ENCODE measurements around the gene PTGER1. TPM values are rescaled to one million over a fixed set of nuclear protein-coding genes. Genes with fewer than 3 reads are reported as not detected.
A peak's percentile ranks its signal among the peaks of the same experiment; 100 is the strongest.

PTGER1 gene
- polyA plus RNA-seq, 1 donor (not counting 4 experiments of a cell fraction or from before 2014, with no cell fraction given) = not detected

- dilution Hi-C loops (cut with MboI; ENCODE audit: extremely low pct_ligation_motif_present, low sequenced_read_pairs) = no loop called here
- DNase-seq (ENCODE audit: low read depth, low spot score) (peak; percentile 69), FAIRE-seq (no peak)
- TF ChIP-seq EZH2 (IDR thresholded peaks at IDR 0.05; ENCODE audit: low read length) (no peak), CTCF (optimal IDR thresholded peaks at IDR 0.05 in 1 of 3, IDR thresholded peaks at IDR 0.05 in 1 of 3, conservative IDR thresholded peaks at IDR 0.05 in 1 of 3; ENCODE audit: extremely low read depth in 1 of 3, insufficient read depth in 2 of 3, low read length in 3 of 3) (no peak)
- peaks cover 24% of the 10 kb centered on the region for H4K20me1 ChIP-seq (ENCODE audit: control insufficient read depth, extremely low read depth, insufficient read depth, low read length)
- peak within 1 kb of the TSS; percentile 94 for H3K4me2 ChIP-seq (ENCODE audit: control insufficient read depth, extremely low read depth, insufficient read depth, low read depth, low read length)
- H3K4me3 ChIP-seq (ENCODE audit: control insufficient read depth in 2 of 3, extremely low read depth in 1 of 3, insufficient read depth in 2 of 3, low read depth in 1 of 3, low read length in 3 of 3) = peak within 1 kb of the TSS; percentile 83 to 99 (median 90)
- peaks cover 31% of the 10 kb centered on the region for H3K79me2 ChIP-seq (ENCODE audit: control insufficient read depth, insufficient read depth, low read length)
- H3K9me1 ChIP-seq (ENCODE audit: control insufficient read depth, extremely low read depth, insufficient read depth, low read length) = peaks cover 4% of the 10 kb centered on the region
- peak within 1 kb of the TSS; percentile 99 for H3K9ac ChIP-seq (ENCODE audit: control insufficient read depth, extremely low read depth, insufficient read depth, low read length)
- peaks cover 35% of the 10 kb centered on the region for H3K4me1 ChIP-seq (ENCODE audit: control insufficient read depth, extremely low read depth, insufficient read depth, low read length)
- no peaks in the 10 kb centered on the region for H3K9me3 ChIP-seq (ENCODE audit: control insufficient read depth, low read depth, low read length)
- no peaks in the 10 kb centered on the region for H3K27me3 ChIP-seq (ENCODE audit: control insufficient read depth, extremely low read depth, insufficient read depth, low read length)
- peak within 1 kb of the TSS; percentile 2 for H2AFZ ChIP-seq (ENCODE audit: control insufficient read depth, low read length)
- peaks cover 24 to 35% of the 10 kb centered on the region in 2 experiments for H3K36me3 ChIP-seq (ENCODE audit: control insufficient read depth in 2 of 2, extremely low read depth in 1 of 2, insufficient read depth in 2 of 2, low read length in 2 of 2)
- peak within 1 kb of the TSS; percentile 97 for H3K27ac ChIP-seq (ENCODE audit: control insufficient read depth, insufficient read depth, low read length)
Measured at GRCh38 chr19:14517840-14518505, 42.8 kb upstream of the PTGER1 start, which contains the start of gene DNAJB1. Gene DNAJB1, minus strand, starts transcription at chr19:14518397. Its CDS starts 48 bp downstream, at chr19:14518349.

- peaks cover 4% of the 10 kb centered on the region for H3K9me1 ChIP-seq (ENCODE audit: control insufficient read depth, extremely low read depth, insufficient read depth, low read length)
- no peak for DNase-seq (ENCODE audit: low read depth, low spot score)
- dilution Hi-C loops (cut with MboI; ENCODE audit: extremely low pct_ligation_motif_present, low sequenced_read_pairs) = no loop called here
- TF ChIP-seq CTCF (optimal IDR thresholded peaks at IDR 0.05 in 1 of 3, IDR thresholded peaks at IDR 0.05 in 1 of 3, conservative IDR thresholded peaks at IDR 0.05 in 1 of 3; ENCODE audit: extremely low read depth in 1 of 3, insufficient read depth in 2 of 3, low read length in 3 of 3) = no peak
- no peak for TF ChIP-seq EZH2 (IDR thresholded peaks at IDR 0.05; ENCODE audit: low read length)
- peak overlapping the region; percentile 94 for H3K27ac ChIP-seq (ENCODE audit: control insufficient read depth, insufficient read depth, low read length)
- H4K20me1 ChIP-seq (ENCODE audit: control insufficient read depth, extremely low read depth, insufficient read depth, low read length) = peaks cover 24% of the 10 kb centered on the region
- peak overlapping the region; percentile 99 for H3K9ac ChIP-seq (ENCODE audit: control insufficient read depth, extremely low read depth, insufficient read depth, low read length)
- peak overlapping the region; percentile 94 for H3K4me2 ChIP-seq (ENCODE audit: control insufficient read depth, extremely low read depth, insufficient read depth, low read depth, low read length)
- H2AFZ ChIP-seq (ENCODE audit: control insufficient read depth, low read length) = no peak overlapping the region
- H3K9me3 ChIP-seq (ENCODE audit: control insufficient read depth, low read depth, low read length) = no peaks in the 10 kb centered on the region
- peaks cover 24 to 35% of the 10 kb centered on the region in 2 experiments for H3K36me3 ChIP-seq (ENCODE audit: control insufficient read depth in 2 of 2, extremely low read depth in 1 of 2, insufficient read depth in 2 of 2, low read length in 2 of 2)
- no peaks in the 10 kb centered on the region for H3K27me3 ChIP-seq (ENCODE audit: control insufficient read depth, extremely low read depth, insufficient read depth, low read length)
- H3K4me1 ChIP-seq (ENCODE audit: control insufficient read depth, extremely low read depth, insufficient read depth, low read length) = peaks cover 35% of the 10 kb centered on the region
- no peak for FAIRE-seq
- peak overlapping the region; percentile 83 to 99 (median 90) for H3K4me3 ChIP-seq (ENCODE audit: control insufficient read depth in 2 of 3, extremely low read depth in 1 of 3, insufficient read depth in 2 of 3, low read depth in 1 of 3, low read length in 3 of 3)
- peaks cover 31% of the 10 kb centered on the region for H3K79me2 ChIP-seq (ENCODE audit: control insufficient read depth, insufficient read depth, low read length)
Measured at GRCh38 chr19:14517446-14517839, 42.3 kb upstream of the PTGER1 start.

Data from keratinocyte (primary cell).